GM23338 (cell line): ENCODE measurements around the gene CSGALNACT2. TPM values are rescaled to one million over a fixed set of nuclear protein-coding genes. Genes with fewer than 3 reads are reported as not detected.

Experiments
- ATAC-seq: fragments of 200-7000 bp; cut with Tn5 transposase; 3 replicates; pipeline ENCODE4 v1.9.1; 2020
- DNase-seq: peaks from one replicate; pipeline ENCODE4 v3.0.0-alpha.2; 2015; ENCODE audit warnings: low spot score
- H2AFZ ChIP-seq: fragments of 200-600 bp; sonication (generic); 2 replicates; pipeline ENCODE4 v1.8.0; 2016; ENCODE audit warnings: antibody characterized with exemption, mild to moderate bottlenecking, moderate library complexity
- H3F3A ChIP-seq: fragments of 200-600 bp; sonication (generic); replicated peaks from 2 replicates; pipeline ENCODE4 v1.8.0; 2017; ENCODE audit warnings: antibody characterized with exemption, mixed run types, low read depth
- H3K27ac ChIP-seq: fragments of 200-600 bp; sonication (generic); 2 replicates; pipeline ENCODE4 v1.6.1; 2016; ENCODE audit warnings: low read depth
- H3K27me3 ChIP-seq: fragments of 200-600 bp; sonication (generic); 2 replicates; pipeline ENCODE4 v1.8.0; 2016; ENCODE audit warnings: mild to moderate bottlenecking, mixed run types, moderate library complexity; ENCODE audit not compliant: insufficient read depth
- H3K36me3 ChIP-seq: fragments of 200-600 bp; sonication (generic); 2 replicates; pipeline ENCODE4 v1.8.0; 2016; ENCODE audit warnings: mild to moderate bottlenecking; ENCODE audit not compliant: insufficient read depth
- H3K4me1 ChIP-seq: fragments of 200-600 bp; sonication (generic); 2 replicates; pipeline ENCODE4 v1.8.0; 2016; ENCODE audit warnings: mild to moderate bottlenecking, moderate library complexity; ENCODE audit not compliant: insufficient read depth
- H3K4me2 ChIP-seq: fragments of 200-600 bp; sonication (generic); 2 replicates; pipeline ENCODE4 v1.7.1; 2017; ENCODE audit warnings: mixed run types
- H3K4me3 ChIP-seq: fragments of 200-600 bp; sonication (generic); 2 replicates; pipeline ENCODE4 v1.6.1; 2016; ENCODE audit warnings: mixed run types
- H3K79me2 ChIP-seq: fragments of 200-600 bp; sonication (generic); replicated peaks from 2 replicates; pipeline ENCODE4 v1.8.0; 2017; ENCODE audit warnings: mild to moderate bottlenecking; ENCODE audit not compliant: insufficient read depth
- H3K9me2 ChIP-seq: fragments of 200-600 bp; sonication (generic); 2 replicates; pipeline ENCODE4 v1.8.0; 2017; ENCODE audit not compliant: insufficient read depth
- H4K20me1 ChIP-seq: fragments of 200-600 bp; sonication (generic); replicated peaks from 2 replicates; pipeline ENCODE4 v1.8.0; 2017; ENCODE audit warnings: mild to moderate bottlenecking; ENCODE audit not compliant: insufficient read depth
- H3K27ac Mint-ChIP-seq: 2 replicates; pipeline ENCODE4 v1.8.0; 2020; ENCODE audit warnings: inconsistent platforms, mild to moderate bottlenecking, moderate library complexity, mixed read lengths
- H3K27me3 Mint-ChIP-seq: 3 replicates; pipeline ENCODE4 v1.8.0; 2022; ENCODE audit warnings: low read depth, mild to moderate bottlenecking, moderate library complexity, mixed read lengths, inconsistent platforms; ENCODE audit not compliant: insufficient read depth, poor library complexity
- H3K36me3 Mint-ChIP-seq: 3 replicates; pipeline ENCODE4 v1.8.0; 2021; ENCODE audit warnings: low read depth, mild to moderate bottlenecking, inconsistent platforms, moderate library complexity, mixed read lengths
- H3K4me1 Mint-ChIP-seq: 3 replicates; pipeline ENCODE4 v1.8.0; 2020; ENCODE audit warnings: mild to moderate bottlenecking, inconsistent platforms, mixed read lengths
- H3K4me3 Mint-ChIP-seq: 3 replicates; pipeline ENCODE4 v1.8.0; 2021; ENCODE audit warnings: moderate library complexity, mild to moderate bottlenecking, inconsistent platforms, mixed read lengths
- H3K9me3 Mint-ChIP-seq: 3 replicates; pipeline ENCODE4 v1.8.0; 2020; ENCODE audit warnings: moderate library complexity, mild to moderate bottlenecking, inconsistent platforms, mixed read lengths
- CREB1 ChIP-seq: fragments of 250-450 bp; sonication (Bioruptor Pico); IDR thresholded peaks from 2 replicates; pipeline ENCODE4 v1.5.0; 2020; ENCODE audit warnings: low read depth, mild to moderate bottlenecking, moderate library complexity
- EZH2 ChIP-seq: fragments of 200-600 bp; sonication (generic); IDR thresholded peaks from one replicate; pipeline ENCODE4 v1.8.0; 2017; ENCODE audit warnings: antibody characterized with exemption, mild to moderate bottlenecking, low read depth; ENCODE audit not compliant: unreplicated experiment
- EZH2phosphoT487 ChIP-seq: fragments of 200-600 bp; sonication (generic); IDR thresholded peaks from one replicate; pipeline ENCODE4 v1.8.1; 2018; ENCODE audit warnings: antibody characterized with exemption; ENCODE audit not compliant: unreplicated experiment
- NANOG ChIP-seq: IDR thresholded peaks from 2 replicates; pipeline ENCODE4 v1.6.1; 2016; ENCODE audit warnings: antibody characterized with exemption, borderline replicate concordance
- POLR2AphosphoS5 ChIP-seq: IDR thresholded peaks from 2 replicates; pipeline ENCODE4 v1.6.1; 2016; ENCODE audit warnings: antibody characterized with exemption, low read depth
- ZNF331 ChIP-seq: fragments of 250-450 bp; sonication (Bioruptor Pico); IDR thresholded peaks from 2 replicates; pipeline ENCODE4 v1.5.0; 2020; ENCODE audit warnings: low read depth, mild to moderate bottlenecking, moderate library complexity
- ZNF462 ChIP-seq: fragments of 250-450 bp; sonication (Bioruptor Pico); IDR thresholded peaks from 2 replicates; pipeline ENCODE4 v1.5.0; 2020; ENCODE audit warnings: mild to moderate bottlenecking, moderate library complexity
- polyA plus RNA-seq: library from polyadenylated mRNA; unstranded; fragments of >200 nt; fragmentation: Nextera tagmentation; extraction: Ambion mirVana; gene quantifications from 2 replicates; pipeline ENCODE4 v1.2.1, GENCODE V29; 2016
- total RNA-seq: library from RNA; depleted of rRNA; stranded (reverse); fragments of >200 nt; shearing (Covaris generic); gene quantifications from 2 replicates; pipeline ENCODE4 v1.2.3, GENCODE V29; 2014

CSGALNACT2 gene
- total and polyA plus RNA-seq, 2 experiments from 2014 or later: 3.0 to 4.6 TPM

GRCh38 chr10:43123361-43124093 lies 14.7 kb upstream of the CSGALNACT2 start:
- Histone ChIP-seq H4K20me1 (no peaks in the 10 kb centered on the region), H3K79me2 (no peaks in the 10 kb centered on the region), H3K9me2 (no peaks in the 10 kb centered on the region), H3K27me3 (no peaks in the 10 kb centered on the region), H2AFZ (no peak overlapping the region), H3K27ac (no peak overlapping the region), H3K4me3 (no peak overlapping the region), H3K36me3 (no peaks in the 10 kb centered on the region), H3K4me1 (no peaks in the 10 kb centered on the region), H3K4me2 (no peak overlapping the region), H3F3A (no peaks in the 10 kb centered on the region)
- Mint-ChIP-seq H3K27me3 (peaks cover 3% of the 10 kb centered on the region), H3K4me1 (no peaks in the 10 kb centered on the region), H3K36me3 (no peaks in the 10 kb centered on the region), H3K9me3 (no peaks in the 10 kb centered on the region), H3K27ac (no peak overlapping the region), H3K4me3 (no peak overlapping the region)
- TF ChIP-seq CREB1 (CRISPR knock-in tag) (no peak), EZH2 (no peak), ZNF462 (CRISPR knock-in tag) (no peak), ZNF331 (no peak), NANOG (no peak), POLR2AphosphoS5 (no peak)
- ATAC-seq (no peak), DNase-seq (no peak)

- H3K9me2 ChIP-seq: no peaks in the 10 kb centered on the region
- Mint-ChIP-seq H3K27me3 (peaks cover 3% of the 10 kb centered on the region), H3K9me3 (no peaks in the 10 kb centered on the region), H3K4me3 (no peak overlapping the region), H3K27ac (no peak overlapping the region), H3K36me3 (no peaks in the 10 kb centered on the region), H3K4me1 (no peaks in the 10 kb centered on the region)
- no peaks in the 10 kb centered on the region for H3K79me2 ChIP-seq
- no peak overlapping the region for H3K4me3 ChIP-seq
- DNase-seq (no peak), ATAC-seq (no peak)
- H3K27ac ChIP-seq: no peak overlapping the region
- H4K20me1 ChIP-seq: no peaks in the 10 kb centered on the region
- H2AFZ ChIP-seq: no peak overlapping the region
- H3K4me1 ChIP-seq: no peaks in the 10 kb centered on the region
- H3K4me2 ChIP-seq: no peak overlapping the region
- H3F3A ChIP-seq: no peaks in the 10 kb centered on the region
- H3K27me3 ChIP-seq: no peaks in the 10 kb centered on the region
- no peaks in the 10 kb centered on the region; the same call in 1 of the 2 replicates for H3K36me3 ChIP-seq
- TF ChIP-seq EZH2phosphoT487: no peak
- no peak for TF ChIP-seq CREB1 (CRISPR knock-in tag)
Measured at GRCh38 chr10:43124094-43124521, 14.1 kb upstream of the CSGALNACT2 start.
